ENCODE data around the gene C11orf97. TPM values are rescaled to one million over a fixed set of nuclear protein-coding genes. Genes with fewer than 3 reads are reported as not detected.
A peak's percentile ranks its signal among the peaks of the same experiment; 100 is the strongest.
"Not testable (repeated sequence)": the region's sequence is repeated elsewhere in the genome, so short reads cannot be mapped to it uniquely, and the experiment has no call there.

The C11orf97 gene, protein sequence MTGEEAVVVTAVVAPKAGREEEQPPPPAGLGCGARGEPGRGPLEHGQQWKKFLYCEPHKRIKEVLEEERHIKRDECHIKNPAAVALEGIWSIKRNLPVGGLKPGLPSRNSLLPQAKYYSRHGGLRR
- total RNA-seq, result not detected

DNA sequence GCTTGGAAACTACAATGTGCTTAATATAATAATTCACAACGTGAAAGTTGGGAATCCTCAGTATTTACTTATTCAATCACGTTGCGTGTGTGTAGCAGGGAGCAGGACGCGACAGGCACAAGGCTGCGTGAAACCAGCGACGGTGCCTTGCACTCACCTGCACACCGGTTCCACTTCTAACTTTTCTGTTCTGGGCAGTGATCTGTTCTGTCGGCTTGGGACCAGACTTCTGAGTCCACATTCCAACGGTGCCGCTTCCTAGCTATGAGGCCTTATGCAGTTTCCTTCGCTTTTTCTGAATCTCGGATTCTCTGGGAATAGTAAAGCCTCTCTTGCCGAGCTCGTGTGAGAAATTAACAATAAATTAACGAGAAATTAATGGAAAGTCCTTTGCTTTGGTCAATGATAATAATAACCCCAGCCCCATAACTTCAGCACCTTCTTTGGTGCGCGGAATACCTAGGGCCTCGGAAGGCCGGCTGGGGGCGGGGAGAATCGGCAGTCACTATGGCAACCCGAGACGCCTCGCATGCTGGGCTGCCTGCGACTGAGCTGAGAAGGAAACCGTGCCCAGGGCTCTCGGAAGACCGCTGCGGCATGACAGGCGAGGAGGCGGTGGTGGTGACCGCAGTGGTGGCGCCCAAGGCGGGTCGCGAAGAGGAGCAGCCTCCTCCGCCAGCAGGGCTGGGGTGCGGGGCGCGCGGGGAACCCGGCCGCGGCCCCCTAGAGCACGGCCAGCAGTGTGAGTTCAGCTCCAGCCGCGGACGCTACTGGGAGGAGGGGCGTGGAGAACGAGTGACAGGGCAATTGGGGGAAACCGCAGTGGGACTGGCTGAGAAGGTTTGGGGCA is at the start of gene C11orf97:
Gene C11orf97 (plus strand): TSS at position 530 of the 850 bp plus-strand sequence. CDS start 68 bp downstream, at position 598.
- ATAC-seq, result peak; percentile 61

DNA sequence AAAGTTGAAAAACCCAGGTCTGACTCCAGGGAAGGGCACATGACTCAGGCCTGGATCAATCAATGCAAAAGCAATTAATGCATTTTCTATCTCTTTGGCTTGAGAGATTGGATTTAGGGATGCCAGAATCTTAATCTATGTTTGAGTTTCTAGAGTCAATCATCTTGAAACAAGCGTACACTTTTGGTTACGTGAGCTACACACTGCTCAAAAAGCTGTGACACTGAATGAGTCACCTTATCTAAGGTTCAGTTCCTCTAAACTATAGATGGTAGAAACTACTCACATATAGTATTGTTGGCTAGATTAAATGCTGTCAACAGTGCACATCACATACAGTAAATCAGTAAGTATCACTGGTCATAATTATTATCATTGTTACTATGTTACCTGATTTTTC is 42.8 kb upstream of the C11orf97 start:
- peak; percentile 96 for ATAC-seq

GRCh38 chr11:94472916-94473799 is 39.1 kb upstream of the C11orf97 start:
- ATAC-seq, result no peak

- no peak for ATAC-seq
These were observed 34.6 kb upstream of the C11orf97 start for GRCh38 chr11:94477624-94478023.

DNA sequence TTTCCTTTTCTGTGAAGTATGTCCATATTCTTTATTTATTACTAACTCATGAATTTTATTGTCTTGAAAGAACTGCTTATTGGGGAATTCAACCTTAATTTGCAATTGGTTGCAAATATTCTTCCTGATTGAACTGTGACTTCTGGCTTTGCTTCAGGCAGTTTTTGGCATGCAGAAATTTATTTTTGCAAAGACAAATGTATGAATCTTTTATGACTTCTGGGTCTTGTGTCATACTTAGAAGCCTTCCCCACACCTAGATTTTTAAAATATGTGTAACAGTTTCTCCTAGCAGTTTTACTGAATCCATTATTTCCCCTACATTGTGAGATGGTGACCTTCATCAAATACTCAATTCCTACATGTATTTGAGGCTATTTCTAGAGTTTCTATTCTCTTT is 30.9 kb upstream of the C11orf97 start:
- ATAC-seq, result no peak

DNA sequence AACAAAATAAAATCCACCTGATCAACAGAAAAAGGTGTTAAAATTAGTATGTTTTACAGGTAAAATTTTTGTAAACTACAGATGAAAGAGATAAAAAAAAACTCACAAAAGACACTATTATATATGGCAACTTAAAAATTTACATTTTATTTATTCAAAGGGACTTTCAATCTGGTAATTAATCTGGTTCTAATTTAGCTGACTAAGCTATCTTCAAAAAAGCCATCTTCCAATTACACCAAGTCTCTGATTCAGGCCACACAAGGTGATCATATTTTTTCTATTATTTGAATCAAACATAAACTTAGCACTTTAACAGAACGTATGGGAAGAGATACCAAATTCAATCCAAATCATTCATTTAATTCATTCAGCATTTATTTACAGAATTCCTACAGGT is 26.2 kb upstream of the C11orf97 start:
- ATAC-seq, result no peak

- peak; percentile 100 for ATAC-seq
These were observed 18.8 kb upstream of the C11orf97 start, which contains the start of the genes ANKRD49 and MRE11 for GRCh38 chr11:94493281-94494125. Gene ANKRD49, plus strand, starts transcription at chr11:94493984. Its CDS starts 2,710 bp downstream, at chr11:94496694. Gene MRE11, minus strand, starts transcription at chr11:94493844. Its CDS starts 1,043 bp downstream, at chr11:94492801.

- peak; percentile 56 for ATAC-seq
These were observed 18.1 kb upstream of the C11orf97 start for GRCh38 chr11:94494126-94494680.

GRCh38 chr11:94500181-94500580 is 12.1 kb upstream of the C11orf97 start:
- ATAC-seq, result no peak

- no peak for ATAC-seq
These were observed 10.7 kb upstream of the C11orf97 start for GRCh38 chr11:94501522-94501921.

DNA sequence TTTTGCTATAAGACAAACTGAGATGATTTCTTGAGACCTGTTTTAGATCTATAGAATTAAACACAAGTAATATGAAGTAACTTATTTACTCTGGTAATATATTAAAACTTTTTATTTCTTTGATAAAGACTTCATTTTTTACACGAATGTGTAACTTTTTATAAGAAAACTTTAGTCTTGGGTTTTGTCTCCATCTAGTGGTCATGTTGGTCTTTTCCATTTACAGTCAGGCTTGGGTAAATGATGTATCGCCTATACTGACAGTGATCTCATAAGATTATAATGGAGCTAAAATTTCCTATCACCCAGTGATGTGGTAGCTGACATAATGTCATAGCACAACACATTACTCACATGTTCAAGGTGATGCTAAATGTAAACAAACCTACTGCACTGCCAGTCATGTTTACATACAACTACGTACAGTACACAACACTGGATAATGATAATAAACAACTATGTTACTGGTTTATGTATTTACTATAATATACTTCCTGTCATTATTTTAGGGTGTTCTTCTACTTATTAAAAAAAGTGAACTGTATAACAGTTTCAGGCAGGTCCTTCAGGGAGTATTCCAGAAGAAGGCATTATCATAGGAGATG is 7.5 kb upstream of the C11orf97 start:
- peak; percentile 57 for ATAC-seq

DNA sequence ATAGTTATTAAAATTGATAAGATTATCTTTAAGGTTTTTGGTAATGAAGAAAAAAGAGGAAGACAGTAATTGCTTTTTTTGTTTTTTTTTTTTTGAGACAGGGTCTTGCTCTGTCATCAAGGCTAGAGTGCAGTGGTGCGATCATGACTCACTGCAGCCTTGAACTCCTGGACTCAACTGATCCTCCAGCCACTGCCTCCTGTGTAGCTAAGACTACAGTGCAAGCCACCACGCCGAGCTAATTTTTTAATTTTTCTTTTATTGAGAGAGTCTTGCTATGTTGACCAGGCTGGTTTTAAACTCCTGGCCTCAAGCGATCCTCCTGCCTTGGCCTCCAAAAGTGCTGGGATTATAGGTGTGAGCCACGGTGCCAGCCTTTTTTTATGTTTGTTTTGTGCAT is 5.7 kb upstream of the C11orf97 start:
- not testable (repeated sequence) for ATAC-seq

DNA sequence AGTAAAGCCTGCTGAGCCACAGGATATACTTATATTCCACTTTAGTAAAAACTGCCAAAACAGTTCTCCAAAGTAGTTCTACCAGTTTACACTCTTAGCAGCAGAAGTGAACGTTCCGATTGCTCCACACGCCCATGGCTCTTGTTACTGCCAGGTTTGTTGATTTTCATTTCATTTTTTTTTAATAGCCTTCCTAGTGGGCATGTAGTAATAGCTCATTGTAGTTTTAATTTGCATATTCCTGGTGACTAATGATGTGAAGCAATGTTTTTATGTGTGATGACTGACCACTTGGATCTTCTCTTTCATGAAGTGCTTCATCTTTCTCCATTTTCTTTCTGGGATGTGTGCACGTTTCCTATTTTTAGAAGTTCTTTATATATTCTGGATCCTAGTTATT is 4.8 kb upstream of the C11orf97 start:
- ATAC-seq, result peak; percentile 91

GRCh38 chr11:94513091-94513490 is 830 bp downstream of the C11orf97 start:
- no peak for ATAC-seq

DNA sequence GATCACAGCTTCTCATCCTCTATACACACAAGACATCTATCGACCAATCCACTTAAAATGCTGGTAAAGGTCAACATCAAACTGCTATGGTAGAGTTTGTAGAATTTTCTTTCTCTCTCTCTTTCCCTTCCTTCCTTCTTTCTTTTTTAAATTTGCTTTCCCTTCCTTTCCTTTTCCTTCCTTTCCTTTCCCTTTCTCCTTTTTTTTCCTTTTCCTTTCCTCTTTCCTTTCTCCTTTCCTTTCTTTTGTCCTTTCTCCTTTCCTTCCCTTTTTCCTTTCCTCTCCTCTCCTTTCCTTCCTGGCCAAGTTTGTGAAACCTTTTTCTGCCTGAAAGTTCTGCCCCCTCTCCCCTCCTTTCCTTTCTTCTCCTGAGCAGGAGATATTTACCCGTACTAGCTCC is 3.1 kb downstream of the C11orf97 start:
- ATAC-seq, result no peak

DNA sequence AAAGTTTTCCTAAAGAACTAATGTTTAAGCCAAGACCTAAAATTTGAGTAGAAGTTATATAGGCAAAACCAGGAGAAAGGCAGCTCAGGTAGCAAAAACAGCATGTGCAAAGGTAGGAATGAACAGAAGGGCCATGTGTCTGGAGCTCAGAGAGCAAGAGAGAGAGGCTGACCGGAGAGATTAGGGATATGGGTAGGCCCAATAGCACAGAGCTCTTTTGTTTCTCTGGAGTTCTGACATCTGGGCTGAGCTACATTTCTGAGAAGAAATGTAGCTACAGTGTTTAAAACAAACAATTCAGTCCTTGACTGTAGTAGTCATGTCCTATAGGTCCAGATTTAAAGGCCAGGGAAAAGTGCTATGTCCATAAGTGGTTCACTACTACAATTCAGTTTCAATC is 4.5 kb downstream of the C11orf97 start:
- no peak for ATAC-seq

DNA sequence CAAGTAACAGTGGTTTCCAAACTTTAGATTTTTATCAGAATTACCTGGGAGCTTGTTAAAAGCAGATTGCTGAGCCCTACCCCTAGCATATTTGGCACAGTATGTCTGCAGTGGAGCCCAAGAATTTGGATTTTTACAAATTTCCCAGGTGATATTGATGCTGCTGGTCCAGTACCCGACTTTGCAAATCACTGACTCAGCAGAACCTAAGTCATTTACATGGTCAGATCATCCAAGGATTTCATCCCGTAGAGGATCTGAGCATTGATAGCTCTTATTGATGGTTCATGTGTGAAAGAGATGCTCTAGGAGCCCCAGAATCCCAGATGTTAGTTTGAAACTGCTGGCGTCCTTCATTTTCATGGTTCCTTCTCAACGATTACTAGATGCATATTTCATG is 6.0 kb downstream of the C11orf97 start:
- ATAC-seq, result no peak

GRCh38 chr11:94519478-94520084 is 7.3 kb downstream of the C11orf97 start:
- ATAC-seq, result no peak

DNA sequence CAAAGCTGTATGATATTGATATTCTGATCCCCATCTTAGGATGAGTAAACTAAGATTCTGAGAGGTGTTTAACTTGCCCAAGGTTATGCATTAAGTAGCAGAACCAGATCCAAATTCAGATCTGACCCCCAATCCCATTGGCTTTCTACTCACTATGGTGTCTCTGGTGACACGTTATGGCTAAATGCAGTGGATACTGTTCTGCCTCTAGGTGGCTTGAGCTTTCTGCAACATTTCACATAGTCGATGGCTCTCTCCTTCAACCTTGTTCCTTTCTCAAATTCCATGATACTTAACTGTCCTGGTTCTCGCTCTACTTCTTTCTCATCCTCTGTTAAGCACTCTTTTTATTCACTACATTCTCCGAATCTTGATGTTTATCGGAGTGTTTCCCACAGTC is 9.4 kb downstream of the C11orf97 start:
- ATAC-seq, result peak; percentile 36

GRCh38 chr11:94524341-94524740 is 12.1 kb downstream of the C11orf97 start:
- no peak for ATAC-seq

All from esophagus mucosa (tissue), 1 donor.